Measurements from ENCODE around the gene TRAPPC3L. TPM values are rescaled to one million over a fixed set of nuclear protein-coding genes. Genes with fewer than 3 reads are reported as not detected.

The TRAPPC3L gene
- total and polyA plus RNA-seq, 2 of the 13 experiments (the other 11 are each of a cell fraction or from before 2014, with no cell fraction given), result not detected

DNA sequence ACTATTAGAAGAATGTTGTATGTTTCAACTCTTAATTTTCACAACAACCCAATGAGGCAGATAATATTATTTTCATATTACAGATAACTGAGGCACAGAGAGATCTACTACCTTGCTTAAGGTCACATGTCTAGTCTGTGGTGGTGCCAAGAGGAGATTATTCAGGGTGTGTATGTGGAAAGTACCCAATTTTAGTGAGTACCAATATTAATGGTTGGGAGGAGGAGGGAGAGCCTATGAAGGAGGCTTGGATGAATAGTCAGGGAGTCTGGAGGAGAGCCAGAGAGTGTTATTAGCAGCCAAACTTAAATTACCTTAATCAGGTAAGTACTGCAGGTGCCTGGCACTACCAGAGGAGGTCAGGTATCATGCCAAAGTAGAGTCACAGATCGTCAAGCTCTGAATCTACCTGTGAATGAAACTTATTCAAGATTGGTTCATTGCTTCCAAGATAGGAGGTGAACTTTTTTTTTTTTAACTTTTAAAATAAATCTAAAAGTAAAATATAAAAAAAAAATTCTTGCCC, 95.2 kb downstream of the TRAPPC3L start (continued):
- no peak for TF ChIP-seq ZNF550 (CRISPR knock-in tag; IDR thresholded peaks at IDR 0.05; ENCODE audit: borderline replicate concordance)

- POLR2A ChIA-PET, result no interaction called here
- no peak overlapping the region for H3K27ac ChIP-seq (ENCODE audit: extremely low read length, insufficient read depth, low read length)
- intact Hi-C loops (cut with micrococcal nuclease; ENCODE audit: unreplicated experiment), result no loop called here
- H2AFZ ChIP-seq (ENCODE audit: low read length), result no peak overlapping the region
- BruUV-seq (replicated peaks), result no TSS peak
- WGBS (ENCODE audit: low lambda C conversion rate), result 29% methylated on average over 1 of the region's 1 CpG
- FAIRE-seq (no peak), DNase-seq (ENCODE audit: low spot score) (no peak), ATAC-seq (no peak)
- no peak overlapping the region for H3K4me3 ChIP-seq (replicated peaks in 1 of 3; ENCODE audit: insufficient read depth in 1 of 3, low read depth in 2 of 3, low read length in 3 of 3)
- no peaks in the 10 kb centered on the region for H3K27me3 ChIP-seq (ENCODE audit: control insufficient read depth in 1 of 2, insufficient read depth in 2 of 2, low read length in 2 of 2)
- H3K9ac ChIP-seq (ENCODE audit: insufficient read depth, low read depth, low read length), result no peak overlapping the region
- no peaks in the 10 kb centered on the region for H3K36me3 ChIP-seq (replicated peaks in 1 of 2; ENCODE audit: control insufficient read depth in 1 of 2, insufficient read depth in 2 of 2, low read length in 2 of 2)
- H3K4me2 ChIP-seq (ENCODE audit: low read depth, low read length), result no peak overlapping the region
- CTCF ChIA-PET (ENCODE audit: low intra/inter-chr PET ratio, low total read pairs), result no interaction called here
- no peaks in the 10 kb centered on the region for H3K9me3 ChIP-seq (ENCODE audit: low read length)
- no peaks in the 10 kb centered on the region for H3K79me2 ChIP-seq (ENCODE audit: insufficient read depth, low read length)
- H3K4me1 ChIP-seq (ENCODE audit: insufficient read depth, low read length), result no peaks in the 10 kb centered on the region
- TF ChIP-seq PHF20 (CRISPR knock-in tag; IDR thresholded peaks at IDR 0.05) (no peak), ZNF670 (CRISPR knock-in tag; IDR thresholded peaks at IDR 0.05; ENCODE audit: borderline replicate concordance) (no peak), POLR2AphosphoS2 (IDR thresholded peaks at IDR 0.05; ENCODE audit: low read depth, low read length) (no peak), TCF7L2 (IDR thresholded peaks at IDR 0.05; ENCODE audit: low read depth, low read length) (no peak), NR1H2 (CRISPR knock-in tag; IDR thresholded peaks at IDR 0.05; ENCODE audit: borderline replicate concordance, low read depth) (no peak), ZNF800 (CRISPR knock-in tag; IDR thresholded peaks at IDR 0.05) (no peak), ZNF253 (CRISPR knock-in tag; IDR thresholded peaks at IDR 0.05; ENCODE audit: borderline replicate concordance) (no peak), ZNF775 (CRISPR knock-in tag; IDR thresholded peaks at IDR 0.05; ENCODE audit: borderline replicate concordance) (no peak), THAP11 (CRISPR knock-in tag; IDR thresholded peaks at IDR 0.05) (no peak), FOXC1 (CRISPR knock-in tag; IDR thresholded peaks at IDR 0.05; ENCODE audit: borderline replicate concordance) (no peak), HNRNPL (IDR thresholded peaks at IDR 0.05; ENCODE audit: low read depth, low read length) (no peak), SNAI1 (CRISPR knock-in tag; IDR thresholded peaks at IDR 0.05; ENCODE audit: borderline replicate concordance) (no peak)
- in situ Hi-C loops (cut with HindIII; ENCODE audit: extremely low pct_ligation_motif_present, low pct_unique_long_range_greater_than_20kb), result no loop called here
- H4K20me1 ChIP-seq (ENCODE audit: insufficient read depth, low read length), result no peaks in the 10 kb centered on the region
Observed at GRCh38 chr6:116449565-116449964, 95.9 kb downstream of the TRAPPC3L start.

Measured in HepG2 (cell line).